Measurements from ENCODE around the gene ACD.

Gene ACD

GRCh38 chr16:67658849-67659674 is 998 bp downstream of the ACD start:
- no peak overlapping the region for H2BK120ac ChIP-seq (ENCODE audit: low read depth, low read length)
- no peak for DNase-seq
- peak overlapping the region; percentile 82 to 100 for H3K4me3 ChIP-seq (ENCODE audit: insufficient read depth in 1 of 2, low read depth in 1 of 2, low read length in 2 of 2)
- no peak overlapping the region for H2BK12ac ChIP-seq (ENCODE audit: low read length in 2 of 2)
- no peak overlapping the region for H2AK5ac ChIP-seq (ENCODE audit: low read length, severe bottlenecking)
- peak overlapping the region; percentile 100 for H3K9ac ChIP-seq (ENCODE audit: low read length)
- no peak overlapping the region for H3K27ac ChIP-seq (ENCODE audit: low read length, poor library complexity, severe bottlenecking)
- no peak overlapping the region for H2BK5ac ChIP-seq (ENCODE audit: low read depth, low read length, poor library complexity, severe bottlenecking)
- peaks cover 19% of the 10 kb centered on the region for H3K4me1 ChIP-seq (ENCODE audit: control insufficient read depth, insufficient read depth, low read depth, low read length)
- H3K4me2 ChIP-seq (ENCODE audit: low read length, poor library complexity, severe bottlenecking): peak overlapping the region; percentile 52
- H2BK15ac ChIP-seq (ENCODE audit: low read depth, poor library complexity, severe bottlenecking): no peak overlapping the region
- H3K14ac ChIP-seq (ENCODE audit: low read length in 2 of 2): no peak overlapping the region
- peaks cover 18 to 44% of the 10 kb centered on the region in 2 experiments for H3K36me3 ChIP-seq (ENCODE audit: control insufficient read depth in 1 of 2, insufficient read depth in 2 of 2, low read depth in 1 of 2, low read length in 2 of 2)
- no peak overlapping the region for H4K8ac ChIP-seq (ENCODE audit: low read length)
- peaks cover 4 to 12% of the 10 kb centered on the region in 2 experiments for H3K27me3 ChIP-seq (ENCODE audit: control insufficient read depth in 1 of 2, insufficient read depth in 1 of 2, low read length in 2 of 2)
- H2AFZ ChIP-seq (ENCODE audit: low read depth, low read length): no peak overlapping the region
- WGBS: 33% methylated on average over 15 of the region's 21 CpGs
- no peaks in the 10 kb centered on the region for H3K9me3 ChIP-seq (ENCODE audit: control insufficient read depth, low read length)
- H3K18ac ChIP-seq (ENCODE audit: low read depth in 1 of 2, low read length in 2 of 2): no peak overlapping the region
- H3K23ac ChIP-seq (ENCODE audit: low read length in 2 of 2): peak overlapping the region in 1 of 2 experiments; percentile 47
- no peak overlapping the region for H4K91ac ChIP-seq (ENCODE audit: low read length)
- H3K4ac ChIP-seq (ENCODE audit: low read depth in 1 of 2, low read length in 2 of 2): no peak overlapping the region
- peaks cover 8% of the 10 kb centered on the region for H3K79me1 ChIP-seq (replicated peaks; ENCODE audit: low read length, poor library complexity, severe bottlenecking)

- Histone ChIP-seq H3K27ac (ENCODE audit: low read length, poor library complexity, severe bottlenecking) (no peak overlapping the region), H3K36me3 (ENCODE audit: control insufficient read depth in 1 of 2, insufficient read depth in 2 of 2, low read depth in 1 of 2, low read length in 2 of 2) (peaks cover 10 to 33% of the 10 kb centered on the region in 2 experiments), H3K4me2 (ENCODE audit: low read length, poor library complexity, severe bottlenecking) (no peak overlapping the region), H4K8ac (ENCODE audit: low read length) (no peak overlapping the region), H4K91ac (ENCODE audit: low read length) (no peak overlapping the region), H3K9me3 (ENCODE audit: control insufficient read depth, low read length) (no peaks in the 10 kb centered on the region), H2BK15ac (ENCODE audit: low read depth, poor library complexity, severe bottlenecking) (no peak overlapping the region), H3K79me1 (replicated peaks; ENCODE audit: low read length, poor library complexity, severe bottlenecking) (peaks cover 8% of the 10 kb centered on the region), H3K4ac (ENCODE audit: low read depth in 1 of 2, low read length in 2 of 2) (no peak overlapping the region), H2AFZ (ENCODE audit: low read depth, low read length) (no peak overlapping the region), H3K4me1 (ENCODE audit: control insufficient read depth, insufficient read depth, low read depth, low read length) (peaks cover 27% of the 10 kb centered on the region), H2BK120ac (ENCODE audit: low read depth, low read length) (no peak overlapping the region), H3K23ac (ENCODE audit: low read length in 2 of 2) (no peak overlapping the region), H2AK5ac (ENCODE audit: low read length, severe bottlenecking) (no peak overlapping the region), H3K18ac (ENCODE audit: low read depth in 1 of 2, low read length in 2 of 2) (no peak overlapping the region), H2BK12ac (ENCODE audit: low read length in 2 of 2) (no peak overlapping the region), H3K4me3 (ENCODE audit: insufficient read depth in 1 of 2, low read depth in 1 of 2, low read length in 2 of 2) (no peak overlapping the region), H3K9ac (ENCODE audit: low read length) (no peak overlapping the region), H3K27me3 (ENCODE audit: control insufficient read depth in 1 of 2, insufficient read depth in 1 of 2, low read length in 2 of 2) (peaks cover 11 to 17% of the 10 kb centered on the region in 2 experiments), H2BK5ac (ENCODE audit: low read depth, low read length, poor library complexity, severe bottlenecking) (no peak overlapping the region), H3K14ac (ENCODE audit: low read length in 2 of 2) (no peak overlapping the region)
- WGBS: 97% methylated on average over 18 of the region's 18 CpGs
- DNase-seq: no peak
Measured at GRCh38 chr16:67657751-67658518, 2.1 kb downstream of the ACD start.

- no peak overlapping the region for H3K18ac ChIP-seq (ENCODE audit: low read depth in 1 of 2, low read length in 2 of 2)
- no peak overlapping the region for H3K14ac ChIP-seq (ENCODE audit: low read length in 2 of 2)
- H3K79me1 ChIP-seq (replicated peaks; ENCODE audit: low read length, poor library complexity, severe bottlenecking): peaks cover 8% of the 10 kb centered on the region
- no peak overlapping the region for H4K8ac ChIP-seq (ENCODE audit: low read length)
- no peak overlapping the region for H3K4me3 ChIP-seq (ENCODE audit: insufficient read depth in 1 of 2, low read depth in 1 of 2, low read length in 2 of 2)
- H3K9ac ChIP-seq (ENCODE audit: low read length): no peak overlapping the region
- no peak overlapping the region for H2BK15ac ChIP-seq (ENCODE audit: low read depth, poor library complexity, severe bottlenecking)
- peaks cover 16 to 21% of the 10 kb centered on the region in 2 experiments for H3K27me3 ChIP-seq (ENCODE audit: control insufficient read depth in 1 of 2, insufficient read depth in 1 of 2, low read length in 2 of 2)
- no peak overlapping the region for H3K4me2 ChIP-seq (ENCODE audit: low read length, poor library complexity, severe bottlenecking)
- no peak overlapping the region for H3K27ac ChIP-seq (ENCODE audit: low read length, poor library complexity, severe bottlenecking)
- no peak overlapping the region for H2AK5ac ChIP-seq (ENCODE audit: low read length, severe bottlenecking)
- H3K36me3 ChIP-seq (ENCODE audit: control insufficient read depth in 1 of 2, insufficient read depth in 2 of 2, low read depth in 1 of 2, low read length in 2 of 2): peaks cover 2 to 24% of the 10 kb centered on the region in 2 experiments
- H3K4ac ChIP-seq (ENCODE audit: low read depth in 1 of 2, low read length in 2 of 2): no peak overlapping the region
- H3K4me1 ChIP-seq (ENCODE audit: control insufficient read depth, insufficient read depth, low read depth, low read length): peaks cover 30% of the 10 kb centered on the region
- H2BK12ac ChIP-seq (ENCODE audit: low read length in 2 of 2): no peak overlapping the region
- no peak overlapping the region for H2BK120ac ChIP-seq (ENCODE audit: low read depth, low read length)
- H3K23ac ChIP-seq (ENCODE audit: low read length in 2 of 2): no peak overlapping the region
- H3K9me3 ChIP-seq (ENCODE audit: control insufficient read depth, low read length): no peaks in the 10 kb centered on the region
- no peak for DNase-seq
- no peak overlapping the region for H2AFZ ChIP-seq (ENCODE audit: low read depth, low read length)
- H2BK5ac ChIP-seq (ENCODE audit: low read depth, low read length, poor library complexity, severe bottlenecking): no peak overlapping the region
- no peak overlapping the region for H4K91ac ChIP-seq (ENCODE audit: low read length)
- WGBS: over 99% methylated on average over 14 of the region's 16 CpGs
Measured at GRCh38 chr16:67657017-67657608, 2.9 kb downstream of the ACD start.
